GM12875 (cell line): Measurements from ENCODE around the gene CDC5L.
"Not testable (repeated sequence)": the region's sequence is repeated elsewhere in the genome, so short reads cannot be mapped to it uniquely, and the experiment has no call there.

Experiments used
- H3K4me3 ChIP-seq: one replicate; pipeline ENCODE4 v1.5.1; 2011; ENCODE audit warnings: low read depth, low read length, control low read depth
- CTCF ChIP-seq: IDR thresholded peaks from 2 replicates; pipeline ENCODE4 v1.5.1; 2011; ENCODE audit warnings: low read depth, mild to moderate bottlenecking, control low read depth, inconsistent platforms, low read length, moderate library complexity, borderline replicate concordance; ENCODE audit not compliant: insufficient read depth

The CDC5L gene

GRCh38 chr6:44441091-44441855 lies 53.8 kb downstream of the CDC5L start:
- no peak for TF ChIP-seq CTCF
- no peak overlapping the region for H3K4me3 ChIP-seq

GRCh38 chr6:44442236-44442635 lies 54.7 kb downstream of the CDC5L start:
- TF ChIP-seq CTCF = no peak

GRCh38 chr6:44442833-44443444 lies 55.4 kb downstream of the CDC5L start:
- no peak overlapping the region for H3K4me3 ChIP-seq
- TF ChIP-seq CTCF = no peak

More at GRCh38 chr6:44442236-44442635, 54.7 kb downstream of the CDC5L start:
- no peak overlapping the region for H3K4me3 ChIP-seq

GRCh38 chr6:44444853-44445252 lies 57.3 kb downstream of the CDC5L start:
- no peak for TF ChIP-seq CTCF
- no peak overlapping the region for H3K4me3 ChIP-seq

GRCh38 chr6:44446626-44447300 lies 59.3 kb downstream of the CDC5L start:
- H3K4me3 ChIP-seq = no peak overlapping the region

GRCh38 chr6:44449181-44449580 lies 61.7 kb downstream of the CDC5L start:
- H3K4me3 ChIP-seq = not testable (repeated sequence)

More at GRCh38 chr6:44446626-44447300, 59.3 kb downstream of the CDC5L start:
- TF ChIP-seq CTCF = no peak

- no peak for TF ChIP-seq CTCF
- H3K4me3 ChIP-seq = no peak overlapping the region
These were observed 64.5 kb downstream of the CDC5L start for GRCh38 chr6:44451803-44452695.
